Kidney glomerular epithelial cell (primary cell): ENCODE results near the gene PLAAT1.
A peak's percentile ranks its signal among the peaks of the same experiment; 100 is the strongest.

Source experiments
- DNase-seq: peaks from one replicate; lab custom pipeline; 2025; lab: John Stamatoyannopoulos, UW

The PLAAT1 gene

GRCh38 chr3:193253986-193254660 is 13.1 kb downstream of the PLAAT1 start:
- no peak for DNase-seq

GRCh38 chr3:193261970-193262369 is 20.9 kb downstream of the PLAAT1 start:
- DNase-seq = no peak

GRCh38 chr3:193262707-193263106 is 21.7 kb downstream of the PLAAT1 start:
- no peak for DNase-seq

GRCh38 chr3:193269343-193270028 is 28.5 kb downstream of the PLAAT1 start:
- DNase-seq = no peak

- DNase-seq = no peak
Measured at GRCh38 chr3:193270451-193270850, 29.4 kb downstream of the PLAAT1 start.

GRCh38 chr3:193271101-193271840 is 30.2 kb downstream of the PLAAT1 start:
- no peak for DNase-seq

GRCh38 chr3:193292386-193292785 is 51.4 kb downstream of the PLAAT1 start:
- no peak for DNase-seq

- DNase-seq = no peak
Measured at GRCh38 chr3:193295985-193296384, 55.0 kb downstream of the PLAAT1 start.

- DNase-seq = no peak
Measured at GRCh38 chr3:193297421-193297820, 56.4 kb downstream of the PLAAT1 start.

- no peak for DNase-seq
Measured at GRCh38 chr3:193301433-193301832, 60.4 kb downstream of the PLAAT1 start.

GRCh38 chr3:193305356-193305755 is 64.3 kb downstream of the PLAAT1 start:
- no peak for DNase-seq

GRCh38 chr3:193310914-193311723 is 70.1 kb downstream of the PLAAT1 start:
- no peak for DNase-seq

GRCh38 chr3:193313061-193313958 is 72.3 kb downstream of the PLAAT1 start:
- DNase-seq = no peak

GRCh38 chr3:193314161-193314560 is 73.1 kb downstream of the PLAAT1 start:
- DNase-seq = no peak

- peak; percentile 10 for DNase-seq
Measured at GRCh38 chr3:193317682-193318300, 76.8 kb downstream of the PLAAT1 start.
